ENCODE data around the gene CERS3. TPM values are rescaled to one million over a fixed set of nuclear protein-coding genes. Genes with fewer than 3 reads are reported as not detected.

The CERS3 gene
- total RNA-seq, 1 experiment from 2014 or later: not detected

DNA sequence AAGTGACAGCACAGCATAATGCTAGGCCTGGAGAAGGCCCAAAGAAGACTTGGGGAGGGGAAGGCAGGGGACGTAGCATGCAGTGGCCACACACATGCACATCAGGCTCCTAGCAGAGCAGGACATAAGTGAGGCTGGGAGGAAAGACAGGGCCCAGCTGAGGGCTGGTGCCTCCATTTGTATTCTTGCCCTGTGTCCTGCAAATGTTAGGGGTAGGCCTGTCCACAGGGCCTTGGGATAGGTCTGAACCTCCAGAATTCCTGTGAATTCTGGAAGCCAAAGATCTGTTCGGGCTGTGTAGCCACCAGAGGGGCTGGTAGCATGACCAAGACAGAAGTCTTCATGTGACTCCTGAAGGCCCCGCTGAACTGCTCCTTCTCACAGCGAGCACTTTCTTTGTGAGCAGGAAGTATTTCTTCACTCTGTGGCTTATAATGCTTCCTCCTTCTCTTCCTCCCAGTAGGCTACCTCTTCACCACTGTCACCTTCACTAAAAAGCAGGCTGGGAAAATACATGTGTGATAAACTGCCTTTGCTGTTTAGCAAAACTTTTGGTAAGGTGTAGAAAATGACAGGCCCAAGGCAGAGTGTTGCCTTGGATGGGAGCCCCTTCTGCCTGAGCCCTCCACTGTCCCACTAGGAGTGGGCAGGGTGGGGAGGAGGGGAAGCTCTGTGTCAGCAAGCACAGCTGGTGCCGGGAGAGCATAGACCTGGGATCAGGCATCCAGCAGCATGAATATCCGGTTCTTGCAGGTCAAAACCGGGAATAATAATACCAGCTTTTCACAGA, 8.4 kb downstream of the CERS3 start:
- no peaks in the 10 kb centered on the region for H3K4me1 ChIP-seq (ENCODE audit: insufficient read depth, low read length, poor library complexity, severe bottlenecking)
- ChIA-PET POLR2A (ENCODE audit: low non-redundant PET) (no interaction called here), CTCF (no interaction called here)
- no peaks in the 10 kb centered on the region for H3K9me3 ChIP-seq (ENCODE audit: low read depth, low read length, poor library complexity, severe bottlenecking)
- TF ChIP-seq, protein P1, sequence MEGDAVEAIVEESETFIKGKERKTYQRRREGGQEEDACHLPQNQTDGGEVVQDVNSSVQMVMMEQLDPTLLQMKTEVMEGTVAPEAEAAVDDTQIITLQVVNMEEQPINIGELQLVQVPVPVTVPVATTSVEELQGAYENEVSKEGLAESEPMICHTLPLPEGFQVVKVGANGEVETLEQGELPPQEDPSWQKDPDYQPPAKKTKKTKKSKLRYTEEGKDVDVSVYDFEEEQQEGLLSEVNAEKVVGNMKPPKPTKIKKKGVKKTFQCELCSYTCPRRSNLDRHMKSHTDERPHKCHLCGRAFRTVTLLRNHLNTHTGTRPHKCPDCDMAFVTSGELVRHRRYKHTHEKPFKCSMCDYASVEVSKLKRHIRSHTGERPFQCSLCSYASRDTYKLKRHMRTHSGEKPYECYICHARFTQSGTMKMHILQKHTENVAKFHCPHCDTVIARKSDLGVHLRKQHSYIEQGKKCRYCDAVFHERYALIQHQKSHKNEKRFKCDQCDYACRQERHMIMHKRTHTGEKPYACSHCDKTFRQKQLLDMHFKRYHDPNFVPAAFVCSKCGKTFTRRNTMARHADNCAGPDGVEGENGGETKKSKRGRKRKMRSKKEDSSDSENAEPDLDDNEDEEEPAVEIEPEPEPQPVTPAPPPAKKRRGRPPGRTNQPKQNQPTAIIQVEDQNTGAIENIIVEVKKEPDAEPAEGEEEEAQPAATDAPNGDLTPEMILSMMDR (conservative IDR thresholded peaks at IDR 0.05; ENCODE audit: low read depth, low read length): no peak
- no peak for TF ChIP-seq EZH2 (IDR thresholded peaks at IDR 0.05; ENCODE audit: borderline replicate concordance, low read depth, low read length, poor library complexity, severe bottlenecking)
- no peak for DNase-seq (ENCODE audit: low spot score)
- intact Hi-C loops (cut with micrococcal nuclease; ENCODE audit: unreplicated experiment): no loop called here
- no peaks in the 10 kb centered on the region for H3K27me3 ChIP-seq (replicated peaks; ENCODE audit: insufficient read depth, low read depth, low read length, poor library complexity)
- H3K36me3 ChIP-seq (ENCODE audit: insufficient read depth, low read length, poor library complexity, severe bottlenecking): no peaks in the 10 kb centered on the region
- no TSS peak for BruUV-seq (replicated peaks)
- H3K27ac ChIP-seq (ENCODE audit: low read depth, low read length, poor library complexity, severe bottlenecking): no peak overlapping the region
- H3K4me3 ChIP-seq (ENCODE audit: low read depth, low read length, poor library complexity, severe bottlenecking): no peak overlapping the region

GRCh38 chr15:100517846-100518245, 10.9 kb downstream of the CERS3 start:
- no TSS peak for BruUV-seq (replicated peaks)
- intact Hi-C loops (cut with micrococcal nuclease; ENCODE audit: unreplicated experiment): no loop called here
- Histone ChIP-seq H3K36me3 (ENCODE audit: insufficient read depth, low read length, poor library complexity, severe bottlenecking) (no peaks in the 10 kb centered on the region), H3K27me3 (replicated peaks; ENCODE audit: insufficient read depth, low read depth, low read length, poor library complexity) (no peaks in the 10 kb centered on the region), H3K9me3 (ENCODE audit: low read depth, low read length, poor library complexity, severe bottlenecking) (no peaks in the 10 kb centered on the region), H3K4me3 (ENCODE audit: low read depth, low read length, poor library complexity, severe bottlenecking) (no peak overlapping the region), H3K4me1 (ENCODE audit: insufficient read depth, low read length, poor library complexity, severe bottlenecking) (no peaks in the 10 kb centered on the region), H3K27ac (ENCODE audit: low read depth, low read length, poor library complexity, severe bottlenecking) (no peak overlapping the region)
- CTCF ChIA-PET: no interaction called here
- DNase-seq (ENCODE audit: low spot score): no peak
- TF ChIP-seq EZH2 (IDR thresholded peaks at IDR 0.05; ENCODE audit: borderline replicate concordance, low read depth, low read length, poor library complexity, severe bottlenecking): no peak
- TF ChIP-seq, protein P1 (conservative IDR thresholded peaks at IDR 0.05; ENCODE audit: low read depth, low read length): no peak
- POLR2A ChIA-PET (ENCODE audit: low non-redundant PET): no interaction called here

- Histone ChIP-seq H3K27me3 (replicated peaks; ENCODE audit: insufficient read depth, low read depth, low read length, poor library complexity) (no peaks in the 10 kb centered on the region), H3K9me3 (ENCODE audit: low read depth, low read length, poor library complexity, severe bottlenecking) (no peaks in the 10 kb centered on the region), H3K4me3 (ENCODE audit: low read depth, low read length, poor library complexity, severe bottlenecking) (no peak overlapping the region), H3K27ac (ENCODE audit: low read depth, low read length, poor library complexity, severe bottlenecking) (no peak overlapping the region), H3K36me3 (ENCODE audit: insufficient read depth, low read length, poor library complexity, severe bottlenecking) (no peaks in the 10 kb centered on the region), H3K4me1 (ENCODE audit: insufficient read depth, low read length, poor library complexity, severe bottlenecking) (no peaks in the 10 kb centered on the region)
- POLR2A ChIA-PET (ENCODE audit: low non-redundant PET): no interaction called here
- CTCF ChIA-PET: no interaction called here
- TF ChIP-seq, protein P1 (conservative IDR thresholded peaks at IDR 0.05; ENCODE audit: low read depth, low read length): no peak
- TF ChIP-seq EZH2 (IDR thresholded peaks at IDR 0.05; ENCODE audit: borderline replicate concordance, low read depth, low read length, poor library complexity, severe bottlenecking): no peak
- DNase-seq (ENCODE audit: low spot score): peak; percentile 8
- intact Hi-C loops (cut with micrococcal nuclease; ENCODE audit: unreplicated experiment): no loop called here
- no TSS peak for BruUV-seq (replicated peaks)
Observed at GRCh38 chr15:100516643-100517512, 11.9 kb downstream of the CERS3 start.

Measured in A673 (cell line).